OCI-LY3 (cell line): ENCODE results near the gene NECAB2.

ENCODE experiments used
- H2AFZ ChIP-seq: fragments of 200-600, 300-600 bp; shearing (Covaris generic); 2 replicates; pipeline ENCODE4 v1.6.0; 2014; ENCODE audit warnings: antibody characterized with exemption, low read depth, low read length
- H3K27ac ChIP-seq: fragments of 200-600, 300-600 bp; sonication (generic); 2 replicates; pipeline ENCODE4 v1.5.1; 2014; ENCODE audit warnings: mild to moderate bottlenecking, low read length, moderate library complexity, mixed read lengths
- H3K27me3 ChIP-seq: fragments of 200-600, 300-600 bp; sonication (generic); 2 replicates; pipeline ENCODE4 v1.6.1; 2014; ENCODE audit warnings: low read depth, low read length, mixed read lengths
- H3K36me3 ChIP-seq: fragments of 200-600, 300-600 bp; sonication (generic); replicated peaks from 2 replicates; pipeline ENCODE3; 2014; ENCODE audit warnings: low read depth, low read length, mixed read lengths
- H3K4me1 ChIP-seq: fragments of 300-600, 200-600 bp; sonication (generic); 2 replicates; pipeline ENCODE4 v1.6.1; 2014; ENCODE audit warnings: low read length, mixed read lengths
- H3K4me2 ChIP-seq: fragments of 200-600, 300-600 bp; sonication (generic); 2 replicates; pipeline ENCODE4 v1.6.1; 2014; ENCODE audit warnings: low read length, mixed read lengths
- H3K4me3 ChIP-seq: fragments of 300-600, 200-600 bp; sonication (generic); 2 replicates; pipeline ENCODE4 v1.5.1; 2014; ENCODE audit warnings: antibody characterized with exemption, mild to moderate bottlenecking, low read length, moderate library complexity
- H3K79me2 ChIP-seq: fragments of 300-600, 200-600 bp; shearing (Covaris generic); 2 replicates; pipeline ENCODE4 v1.6.1; 2014; ENCODE audit warnings: mild to moderate bottlenecking, low read length, mixed read lengths
- H3K9ac ChIP-seq: fragments of 300-600, 200-600 bp; shearing (Covaris generic); 2 replicates; pipeline ENCODE4 v1.6.0; 2014; ENCODE audit warnings: mild to moderate bottlenecking, low read length, moderate library complexity
- H3K9me3 ChIP-seq: fragments of 200-600, 300-600 bp; shearing (Covaris generic); 2 replicates; pipeline ENCODE4 v1.6.1; 2014; ENCODE audit warnings: low read length, mixed read lengths; ENCODE audit not compliant: insufficient read depth
- H4K20me1 ChIP-seq: fragments of 200-600, 300-600 bp; sonication (generic); 2 replicates; pipeline ENCODE4 v1.6.1; 2016; ENCODE audit warnings: low read length, mixed read lengths; ENCODE audit not compliant: insufficient read depth
- EZH2phosphoT487 ChIP-seq: fragments of 200-600 bp; shearing (Covaris generic); IDR thresholded peaks from 2 replicates; pipeline ENCODE4 v1.6.1; 2018; ENCODE audit warnings: antibody characterized with exemption, mixed run types, low read depth
- TF ChIP-seq, protein P1 (sequence below): fragments of 200-600, 300-600 bp; sonication (generic); IDR thresholded peaks from 2 replicates; pipeline ENCODE4 v1.5.1; 2014; ENCODE audit warnings: antibody characterized with exemption, low read length, low read depth

NECAB2 gene

DNA sequence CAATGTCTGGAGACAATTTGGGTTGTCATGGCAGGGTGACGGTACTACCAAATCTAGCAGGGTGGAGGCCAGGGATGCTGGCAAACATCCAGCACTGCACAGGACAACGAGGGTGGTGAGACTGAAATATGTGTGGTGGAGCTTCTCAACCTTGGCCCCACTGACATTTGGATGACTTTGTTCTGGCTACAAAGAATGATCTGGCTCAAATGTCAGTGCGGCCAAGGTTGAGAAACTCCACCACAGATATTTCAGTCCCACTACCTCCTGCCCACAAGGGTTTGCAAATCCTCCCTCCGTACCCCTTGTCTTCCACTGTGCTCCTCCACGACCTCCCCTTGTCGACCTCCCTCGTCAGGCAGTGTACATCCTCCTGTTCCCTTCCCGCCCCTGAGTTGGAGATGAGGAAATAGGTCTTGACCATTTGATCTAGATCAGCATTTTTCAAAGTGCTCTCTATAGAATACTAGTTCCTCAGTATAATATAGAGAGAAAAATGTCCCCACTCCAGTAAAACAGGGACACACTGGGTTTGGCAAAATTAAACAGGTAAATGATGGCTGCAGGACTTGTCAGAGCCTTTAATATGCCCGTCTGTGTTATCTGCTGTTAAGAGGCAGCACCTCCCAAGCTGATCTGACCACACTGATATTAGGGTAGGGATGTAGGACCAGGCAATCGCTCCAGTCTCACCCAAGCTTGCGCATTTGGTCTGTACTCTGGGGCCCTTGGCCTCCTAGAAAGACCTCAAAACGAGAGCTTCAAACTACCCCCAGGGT is 8.2 kb upstream of the NECAB2 start:
- H4K20me1 ChIP-seq, result no peaks in the 10 kb centered on the region

DNA sequence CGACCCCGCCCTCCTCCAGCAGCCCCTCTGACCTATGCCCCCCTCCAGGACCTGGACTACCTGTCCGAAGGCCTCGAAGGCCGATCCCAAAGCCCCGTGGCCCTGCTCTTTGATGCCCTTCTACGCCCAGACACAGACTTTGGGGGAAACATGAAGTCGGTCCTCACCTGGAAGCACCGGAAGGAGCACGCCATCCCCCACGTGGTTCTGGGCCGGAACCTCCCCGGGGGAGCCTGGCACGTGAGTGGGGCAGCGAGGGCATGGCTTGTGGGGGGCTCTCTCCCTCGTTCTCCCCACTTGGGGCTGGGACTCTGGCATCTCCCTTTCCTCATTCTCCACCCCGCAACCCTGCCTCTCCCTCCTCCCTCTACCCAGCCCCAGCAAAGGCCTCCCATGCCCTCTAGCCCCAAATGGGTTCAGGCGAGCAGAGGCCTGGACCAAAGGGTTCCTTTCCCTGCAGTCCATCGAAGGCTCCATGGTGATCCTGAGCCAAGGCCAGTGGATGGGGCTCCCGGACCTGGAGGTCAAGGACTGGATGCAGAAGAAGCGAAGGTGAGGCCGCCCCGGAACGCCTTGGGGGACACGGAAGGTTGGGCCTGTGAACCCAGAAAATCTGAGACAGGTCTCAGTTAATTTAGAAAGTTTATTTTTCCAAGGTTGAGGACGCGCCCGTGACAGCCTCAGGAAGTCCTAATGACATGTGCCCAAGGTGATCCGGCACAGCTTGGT is 7.4 kb upstream of the NECAB2 start:
- no peaks in the 10 kb centered on the region for H3K79me2 ChIP-seq
- H3K4me3 ChIP-seq, result no peak overlapping the region
- peaks cover 4% of the 10 kb centered on the region; the same call in 1 of the 2 replicates for H3K4me1 ChIP-seq
- no peak overlapping the region for H3K4me2 ChIP-seq
- H4K20me1 ChIP-seq, result no peaks in the 10 kb centered on the region
- no peaks in the 10 kb centered on the region for H3K36me3 ChIP-seq
- H3K9ac ChIP-seq, result no peak overlapping the region
- TF ChIP-seq EZH2phosphoT487, result no peak
- TF ChIP-seq, protein P1, sequence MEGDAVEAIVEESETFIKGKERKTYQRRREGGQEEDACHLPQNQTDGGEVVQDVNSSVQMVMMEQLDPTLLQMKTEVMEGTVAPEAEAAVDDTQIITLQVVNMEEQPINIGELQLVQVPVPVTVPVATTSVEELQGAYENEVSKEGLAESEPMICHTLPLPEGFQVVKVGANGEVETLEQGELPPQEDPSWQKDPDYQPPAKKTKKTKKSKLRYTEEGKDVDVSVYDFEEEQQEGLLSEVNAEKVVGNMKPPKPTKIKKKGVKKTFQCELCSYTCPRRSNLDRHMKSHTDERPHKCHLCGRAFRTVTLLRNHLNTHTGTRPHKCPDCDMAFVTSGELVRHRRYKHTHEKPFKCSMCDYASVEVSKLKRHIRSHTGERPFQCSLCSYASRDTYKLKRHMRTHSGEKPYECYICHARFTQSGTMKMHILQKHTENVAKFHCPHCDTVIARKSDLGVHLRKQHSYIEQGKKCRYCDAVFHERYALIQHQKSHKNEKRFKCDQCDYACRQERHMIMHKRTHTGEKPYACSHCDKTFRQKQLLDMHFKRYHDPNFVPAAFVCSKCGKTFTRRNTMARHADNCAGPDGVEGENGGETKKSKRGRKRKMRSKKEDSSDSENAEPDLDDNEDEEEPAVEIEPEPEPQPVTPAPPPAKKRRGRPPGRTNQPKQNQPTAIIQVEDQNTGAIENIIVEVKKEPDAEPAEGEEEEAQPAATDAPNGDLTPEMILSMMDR, result no peak
- H3K9me3 ChIP-seq, result no peaks in the 10 kb centered on the region
- H3K27ac ChIP-seq, result no peak overlapping the region
- H2AFZ ChIP-seq, result no peak overlapping the region
- H3K27me3 ChIP-seq, result peaks cover 4% of the 10 kb centered on the region; the same call in 1 of the 2 replicates

More for the DNA sequence above, 8.2 kb upstream of the NECAB2 start:
- Histone ChIP-seq H2AFZ (no peak overlapping the region), H3K9me3 (no peaks in the 10 kb centered on the region), H3K27ac (no peak overlapping the region), H3K4me1 (peaks cover 4% of the 10 kb centered on the region; the same call in 1 of the 2 replicates), H3K36me3 (no peaks in the 10 kb centered on the region), H3K4me2 (no peak overlapping the region), H3K9ac (no peak overlapping the region), H3K79me2 (no peaks in the 10 kb centered on the region), H3K27me3 (peaks cover 9% of the 10 kb centered on the region; the same call in 1 of the 2 replicates), H3K4me3 (no peak overlapping the region)
- TF ChIP-seq, protein P1, result no peak
- no peak for TF ChIP-seq EZH2phosphoT487

DNA sequence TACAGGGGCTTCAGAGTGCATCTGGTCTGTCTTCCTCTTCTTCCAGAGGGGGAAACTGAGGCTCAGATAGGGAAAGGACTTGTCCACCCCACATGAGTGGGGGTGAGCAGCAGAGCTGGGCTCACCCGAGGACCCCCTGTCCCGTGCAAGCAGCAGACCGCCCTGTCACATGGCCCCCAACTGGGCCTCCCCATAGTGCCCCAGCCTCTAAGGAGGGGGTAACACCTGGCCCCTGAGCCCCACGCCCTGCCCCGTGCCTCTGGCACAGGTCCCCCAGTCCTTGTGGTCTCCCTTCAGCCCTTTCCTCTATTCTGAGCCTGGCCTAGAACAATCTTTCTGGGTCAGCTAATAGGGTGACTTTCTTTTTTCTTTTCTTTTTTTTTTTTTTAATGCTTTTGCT is 6.5 kb upstream of the NECAB2 start:
- TF ChIP-seq EZH2phosphoT487, result no peak
- TF ChIP-seq, protein P1, result no peak
- Histone ChIP-seq H3K9ac (no peak overlapping the region), H3K9me3 (no peaks in the 10 kb centered on the region), H3K79me2 (no peaks in the 10 kb centered on the region), H3K4me2 (no peak overlapping the region), H3K4me3 (no peak overlapping the region), H3K27me3 (no peaks in the 10 kb centered on the region), H4K20me1 (no peaks in the 10 kb centered on the region), H2AFZ (no peak overlapping the region), H3K36me3 (no peaks in the 10 kb centered on the region), H3K4me1 (peaks cover 4% of the 10 kb centered on the region; the same call in 1 of the 2 replicates), H3K27ac (no peak overlapping the region)
